ENCODE results near the gene NSD1. TPM values are rescaled to one million over a fixed set of nuclear protein-coding genes. Genes with fewer than 3 reads are reported as not detected.

The NSD1 gene
- total RNA-seq, 2 experiments from 2014 or later, result 91.8 to 98.4 TPM

- Mint-ChIP-seq H3K9me3 (ENCODE audit: insufficient read depth) (no peaks in the 10 kb centered on the region), H3K27ac (no peak overlapping the region), H3K4me3 (no peak overlapping the region), H3K4me1 (ENCODE audit: low read depth) (no peaks in the 10 kb centered on the region), H3K27me3 (ENCODE audit: low read depth) (peaks cover 15% of the 10 kb centered on the region), H3K36me3 (ENCODE audit: low read depth) (no peaks in the 10 kb centered on the region)
- DNase-seq (no peak), ATAC-seq (no peak)
- ChIA-PET CTCF (no interaction called here), POLR2A (no interaction called here)
Measured at GRCh38 chr5:177092178-177093081, 41.1 kb upstream of the NSD1 start.

GRCh38 chr5:177093082-177093712, 40.4 kb upstream of the NSD1 start:
- ChIA-PET POLR2A (no interaction called here), CTCF (no interaction called here)
- Mint-ChIP-seq H3K4me1 (ENCODE audit: low read depth) (no peaks in the 10 kb centered on the region), H3K27me3 (ENCODE audit: low read depth) (peaks cover 10% of the 10 kb centered on the region), H3K27ac (no peak overlapping the region), H3K36me3 (ENCODE audit: low read depth) (no peaks in the 10 kb centered on the region), H3K9me3 (ENCODE audit: insufficient read depth) (no peaks in the 10 kb centered on the region), H3K4me3 (no peak overlapping the region)
- DNase-seq, result no peak
- ATAC-seq, result no peak

GRCh38 chr5:177093803-177094202, 39.8 kb upstream of the NSD1 start:
- ChIA-PET POLR2A (no interaction called here), CTCF (no interaction called here)
- ATAC-seq, result no peak

GRCh38 chr5:177094224-177095087, 39.1 kb upstream of the NSD1 start:
- H3K27ac Mint-ChIP-seq, result no peak overlapping the region
- H3K36me3 Mint-ChIP-seq (ENCODE audit: low read depth), result no peaks in the 10 kb centered on the region
- no peaks in the 10 kb centered on the region for H3K9me3 Mint-ChIP-seq (ENCODE audit: insufficient read depth)
- no peak overlapping the region for H3K4me3 Mint-ChIP-seq
- POLR2A ChIA-PET, result no interaction called here
- CTCF ChIA-PET, result no interaction called here
- no peak for ATAC-seq
- H3K27me3 Mint-ChIP-seq (ENCODE audit: low read depth), result peaks cover 5% of the 10 kb centered on the region
- no peaks in the 10 kb centered on the region for H3K4me1 Mint-ChIP-seq (ENCODE audit: low read depth)
- no peak for DNase-seq

More at GRCh38 chr5:177093803-177094202, 39.8 kb upstream of the NSD1 start:
- no peaks in the 10 kb centered on the region for H3K36me3 Mint-ChIP-seq (ENCODE audit: low read depth)
- no peak overlapping the region for H3K27ac Mint-ChIP-seq
- H3K27me3 Mint-ChIP-seq (ENCODE audit: low read depth), result peaks cover 7% of the 10 kb centered on the region
- no peaks in the 10 kb centered on the region for H3K4me1 Mint-ChIP-seq (ENCODE audit: low read depth)
- no peaks in the 10 kb centered on the region for H3K9me3 Mint-ChIP-seq (ENCODE audit: insufficient read depth)
- no peak for DNase-seq
- H3K4me3 Mint-ChIP-seq, result no peak overlapping the region

- CTCF ChIA-PET, result no interaction called here
- no peak overlapping the region for H3K27ac Mint-ChIP-seq
Measured at GRCh38 chr5:177095088-177095669, 38.4 kb upstream of the NSD1 start.

GRCh38 chr5:177096162-177097015, 37.2 kb upstream of the NSD1 start:
- Mint-ChIP-seq H3K36me3 (ENCODE audit: low read depth) (no peaks in the 10 kb centered on the region), H3K9me3 (ENCODE audit: insufficient read depth) (no peaks in the 10 kb centered on the region), H3K27me3 (ENCODE audit: low read depth) (peaks cover 2% of the 10 kb centered on the region), H3K4me3 (no peak overlapping the region), H3K4me1 (ENCODE audit: low read depth) (no peaks in the 10 kb centered on the region), H3K27ac (no peak overlapping the region)
- POLR2A ChIA-PET, result no interaction called here
- DNase-seq (no peak), ATAC-seq (no peak)
- CTCF ChIA-PET, result no interaction called here

More at GRCh38 chr5:177095088-177095669, 38.4 kb upstream of the NSD1 start:
- Mint-ChIP-seq H3K4me1 (ENCODE audit: low read depth) (no peaks in the 10 kb centered on the region), H3K36me3 (ENCODE audit: low read depth) (no peaks in the 10 kb centered on the region), H3K27me3 (ENCODE audit: low read depth) (peaks cover 2% of the 10 kb centered on the region), H3K4me3 (no peak overlapping the region), H3K9me3 (ENCODE audit: insufficient read depth) (no peaks in the 10 kb centered on the region)
- no peak for ATAC-seq
- POLR2A ChIA-PET, result no interaction called here
- no peak for DNase-seq

GRCh38 chr5:177097016-177097985, 36.3 kb upstream of the NSD1 start:
- CTCF ChIA-PET, result no interaction called here
- Mint-ChIP-seq H3K4me1 (ENCODE audit: low read depth) (no peaks in the 10 kb centered on the region), H3K27me3 (ENCODE audit: low read depth) (peaks cover 2% of the 10 kb centered on the region), H3K4me3 (no peak overlapping the region), H3K36me3 (ENCODE audit: low read depth) (no peaks in the 10 kb centered on the region), H3K9me3 (ENCODE audit: insufficient read depth) (no peaks in the 10 kb centered on the region), H3K27ac (peak overlapping the region; percentile 28)
- no peak for ATAC-seq
- POLR2A ChIA-PET, result interaction anchor here (0.6 kb wide), 1 partner anchor 305 kb away, joined by 4 read pairs; no protein-coding TSS in a partner anchor
- no peak for DNase-seq

GRCh38 chr5:177098120-177098469, 35.5 kb upstream of the NSD1 start:
- Mint-ChIP-seq H3K36me3 (ENCODE audit: low read depth) (no peaks in the 10 kb centered on the region), H3K27me3 (ENCODE audit: low read depth) (peaks cover 2% of the 10 kb centered on the region), H3K4me1 (ENCODE audit: low read depth) (no peaks in the 10 kb centered on the region), H3K4me3 (no peak overlapping the region), H3K9me3 (ENCODE audit: insufficient read depth) (no peaks in the 10 kb centered on the region), H3K27ac (no peak overlapping the region)
- ChIA-PET POLR2A (interaction anchor here (0.6 kb wide), 1 partner anchor 304 kb away, joined by 4 read pairs; no protein-coding TSS in a partner anchor), CTCF (no interaction called here)
- DNase-seq, result no peak
- no peak for ATAC-seq

GRCh38 chr5:177098470-177099141, 35.0 kb upstream of the NSD1 start:
- no peaks in the 10 kb centered on the region for H3K36me3 Mint-ChIP-seq (ENCODE audit: low read depth)
- no peak overlapping the region for H3K27ac Mint-ChIP-seq
- ChIA-PET CTCF (no interaction called here), POLR2A (no interaction called here)
- no peaks in the 10 kb centered on the region for H3K4me1 Mint-ChIP-seq (ENCODE audit: low read depth)
- peaks cover 2% of the 10 kb centered on the region for H3K27me3 Mint-ChIP-seq (ENCODE audit: low read depth)
- ATAC-seq, result no peak
- no peak for DNase-seq
- no peaks in the 10 kb centered on the region for H3K9me3 Mint-ChIP-seq (ENCODE audit: insufficient read depth)
- no peak overlapping the region for H3K4me3 Mint-ChIP-seq

GRCh38 chr5:177099422-177100093, 34.0 kb upstream of the NSD1 start:
- CTCF ChIA-PET, result no interaction called here

More at GRCh38 chr5:177099422-177100093, 34.0 kb upstream of the NSD1 start:
- ATAC-seq, result no peak
- POLR2A ChIA-PET, result no interaction called here
- Mint-ChIP-seq H3K4me3 (no peak overlapping the region), H3K9me3 (ENCODE audit: insufficient read depth) (no peaks in the 10 kb centered on the region), H3K27me3 (ENCODE audit: low read depth) (peaks cover 5% of the 10 kb centered on the region), H3K27ac (no peak overlapping the region), H3K36me3 (ENCODE audit: low read depth) (no peaks in the 10 kb centered on the region), H3K4me1 (ENCODE audit: low read depth) (no peaks in the 10 kb centered on the region)
- no peak for DNase-seq
